Epithelial cell of esophagus (primary cell): Measurements from ENCODE around the gene RNF44.

ENCODE experiments used
- DNase-seq: peaks from one replicate; pipeline ENCODE4 v3.0.0; 2010; ENCODE audit warnings: low read depth
- H3K4me3 ChIP-seq: 2 replicates; pipeline ENCODE4 v1.5.1; 2011; ENCODE audit warnings: mild to moderate bottlenecking, low read length, control low read depth
- TF ChIP-seq, protein P1 (sequence below): IDR thresholded peaks from 2 replicates; pipeline ENCODE4 v1.5.1; 2011; ENCODE audit warnings: low read depth, mild to moderate bottlenecking, low read length, control low read depth, inconsistent platforms; ENCODE audit not compliant: insufficient read depth; ENCODE audit errors: missing control alignments

Gene RNF44

DNA sequence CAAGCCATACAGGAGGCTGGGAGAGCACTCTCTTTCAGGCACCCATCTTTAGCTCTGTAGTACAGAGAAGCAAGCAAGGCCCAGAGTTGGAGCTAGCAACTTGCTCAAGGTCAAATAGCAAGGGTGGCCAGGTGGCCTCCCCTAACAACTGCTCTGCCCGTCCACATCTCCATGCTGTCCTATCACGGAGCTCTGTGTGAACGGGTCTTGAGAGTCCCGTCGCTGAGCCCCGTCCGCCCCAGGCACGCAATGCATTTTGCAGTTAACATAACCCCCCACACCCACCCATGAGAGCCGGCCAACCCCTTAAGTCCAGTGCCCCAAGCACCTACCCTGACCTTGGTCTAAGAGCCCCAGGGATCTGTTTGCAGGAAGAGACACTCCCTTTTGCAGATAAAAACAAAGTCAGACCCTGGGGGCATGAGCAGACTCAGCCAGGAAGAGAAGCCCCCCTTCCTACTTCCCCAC, 1.5 kb downstream of the RNF44 start:
- DNase-seq = no peak
- TF ChIP-seq, protein P1, sequence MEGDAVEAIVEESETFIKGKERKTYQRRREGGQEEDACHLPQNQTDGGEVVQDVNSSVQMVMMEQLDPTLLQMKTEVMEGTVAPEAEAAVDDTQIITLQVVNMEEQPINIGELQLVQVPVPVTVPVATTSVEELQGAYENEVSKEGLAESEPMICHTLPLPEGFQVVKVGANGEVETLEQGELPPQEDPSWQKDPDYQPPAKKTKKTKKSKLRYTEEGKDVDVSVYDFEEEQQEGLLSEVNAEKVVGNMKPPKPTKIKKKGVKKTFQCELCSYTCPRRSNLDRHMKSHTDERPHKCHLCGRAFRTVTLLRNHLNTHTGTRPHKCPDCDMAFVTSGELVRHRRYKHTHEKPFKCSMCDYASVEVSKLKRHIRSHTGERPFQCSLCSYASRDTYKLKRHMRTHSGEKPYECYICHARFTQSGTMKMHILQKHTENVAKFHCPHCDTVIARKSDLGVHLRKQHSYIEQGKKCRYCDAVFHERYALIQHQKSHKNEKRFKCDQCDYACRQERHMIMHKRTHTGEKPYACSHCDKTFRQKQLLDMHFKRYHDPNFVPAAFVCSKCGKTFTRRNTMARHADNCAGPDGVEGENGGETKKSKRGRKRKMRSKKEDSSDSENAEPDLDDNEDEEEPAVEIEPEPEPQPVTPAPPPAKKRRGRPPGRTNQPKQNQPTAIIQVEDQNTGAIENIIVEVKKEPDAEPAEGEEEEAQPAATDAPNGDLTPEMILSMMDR = no peak
- H3K4me3 ChIP-seq = peak overlapping the region; percentile 99

DNA sequence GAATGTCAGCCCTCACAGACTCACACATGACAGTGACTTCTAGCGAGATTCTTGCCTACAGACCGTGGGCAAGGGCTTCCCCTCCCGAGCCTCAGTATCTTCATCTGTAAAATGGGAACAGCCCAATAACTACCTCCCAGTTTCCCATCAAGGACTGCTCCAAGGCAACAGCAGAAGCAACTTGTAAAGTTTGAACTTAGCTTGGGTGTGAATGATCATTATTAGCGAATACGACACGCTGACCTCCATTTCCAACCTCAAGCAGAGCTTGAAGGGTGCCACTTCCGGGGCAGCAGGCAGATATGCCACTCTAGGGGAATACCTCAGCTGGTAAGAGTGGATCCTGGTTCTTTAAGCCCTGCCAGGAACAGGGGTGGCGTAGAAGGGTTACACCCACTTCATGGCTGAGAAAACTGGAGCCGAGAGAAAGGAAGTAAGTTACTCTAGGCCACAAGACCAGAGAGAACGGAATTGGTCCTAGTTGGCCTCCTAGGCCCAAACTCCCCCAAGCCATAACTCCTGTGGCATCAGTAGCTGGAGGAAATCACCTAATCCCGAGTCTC, 2.0 kb downstream of the RNF44 start:
- TF ChIP-seq, protein P1 = no peak
- peak; percentile 56 for DNase-seq
- peak overlapping the region; percentile 99 for H3K4me3 ChIP-seq

DNA sequence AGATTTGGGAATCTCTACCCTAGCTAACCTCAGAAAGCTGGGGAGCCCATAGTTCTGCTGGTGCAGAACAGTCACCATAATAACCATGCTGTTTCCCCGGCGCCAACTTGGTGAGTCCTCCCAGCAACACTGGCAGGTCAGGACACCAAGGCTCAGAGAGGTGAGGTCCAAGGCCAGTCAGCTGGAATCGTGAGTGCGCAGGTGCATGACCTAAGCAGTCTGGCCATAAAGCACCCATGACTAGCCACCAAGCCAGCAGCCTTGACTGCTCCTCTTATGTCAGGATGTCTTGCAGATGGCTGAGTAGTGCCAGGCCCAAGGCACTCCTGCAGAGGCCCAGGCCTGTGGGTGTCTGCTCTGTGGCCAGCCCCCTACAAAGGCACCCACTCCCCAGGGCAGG, 2.6 kb downstream of the RNF44 start:
- TF ChIP-seq, protein P1 = no peak
- no peak for DNase-seq
- H3K4me3 ChIP-seq = peak overlapping the region; percentile 10

DNA sequence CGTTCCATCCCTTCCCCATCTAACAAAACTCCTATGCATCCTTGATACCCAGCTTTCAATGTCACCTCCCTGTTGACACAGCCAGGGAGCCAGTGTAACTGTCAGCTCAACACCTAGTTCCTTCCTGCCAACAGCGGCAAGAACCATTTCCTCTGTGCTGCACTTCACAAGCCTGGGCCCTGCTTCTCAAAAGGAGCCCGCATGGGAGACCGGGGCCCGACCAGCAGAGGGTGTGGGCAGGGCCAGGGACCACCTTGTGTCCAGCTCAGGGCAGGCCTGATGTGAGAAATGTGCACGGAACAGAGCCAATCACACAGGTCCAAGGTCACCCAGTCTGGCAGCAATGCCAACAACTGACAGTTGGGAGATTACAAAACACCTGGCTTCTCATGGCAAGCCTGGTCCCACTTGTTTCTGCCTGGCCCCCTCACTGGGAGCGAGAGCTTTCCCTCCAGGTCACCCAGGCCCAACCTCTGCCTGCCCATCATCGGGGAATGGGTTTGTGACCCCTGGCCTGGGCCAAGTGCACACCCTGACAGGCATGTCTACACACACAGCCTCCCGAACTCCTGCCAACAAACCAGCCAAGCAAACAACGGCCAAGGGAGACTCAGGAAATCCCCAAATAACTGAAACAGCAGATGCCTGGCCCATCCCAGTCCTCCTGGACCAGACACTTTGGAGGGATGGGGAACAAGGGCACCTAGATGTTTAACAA, 3.1 kb downstream of the RNF44 start:
- H3K4me3 ChIP-seq = peak overlapping the region; percentile 10
- TF ChIP-seq, protein P1 = no peak
- peak; percentile 51 for DNase-seq

DNA sequence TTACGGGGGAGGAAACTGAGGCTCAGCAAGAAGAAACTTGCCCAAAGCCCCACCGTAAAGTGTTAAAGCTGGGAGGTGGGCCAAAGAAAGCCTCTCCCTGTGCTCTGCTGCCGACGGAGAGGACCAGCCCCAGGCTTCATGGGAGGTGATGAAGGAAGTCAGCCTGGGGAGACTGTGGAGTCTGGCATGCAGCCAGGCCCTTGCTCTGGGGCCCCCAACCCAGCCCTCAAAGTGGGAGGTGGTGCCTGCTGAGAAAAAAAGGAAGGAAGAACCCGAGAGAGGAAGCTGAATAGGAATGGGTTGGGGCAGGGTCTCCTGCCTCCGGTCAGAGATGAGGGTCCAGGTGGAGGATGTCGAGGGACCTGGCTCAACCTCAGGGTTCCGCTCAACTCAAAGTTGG, 3.8 kb downstream of the RNF44 start:
- DNase-seq = no peak
- H3K4me3 ChIP-seq = no peak overlapping the region
- TF ChIP-seq, protein P1 = no peak

DNA sequence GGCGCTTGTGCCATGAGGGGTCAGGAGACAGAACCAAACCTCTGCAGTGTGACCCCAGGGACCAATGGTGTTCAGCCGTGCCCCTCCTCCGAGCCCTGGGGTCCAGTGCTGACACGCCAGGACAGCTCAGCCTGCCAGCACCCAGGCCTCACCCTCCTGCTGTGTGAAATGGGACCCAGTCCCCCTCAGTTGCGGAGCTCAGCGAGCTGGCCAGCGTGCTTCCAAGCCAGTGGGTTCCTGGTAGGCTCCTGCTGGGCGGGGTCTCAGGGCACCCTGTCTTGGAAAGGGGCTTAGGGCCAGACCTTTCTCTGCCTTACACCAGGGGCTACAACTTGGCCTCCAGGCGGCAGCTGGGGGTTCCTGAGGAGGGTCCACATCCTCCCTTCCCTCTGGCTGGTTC, 4.4 kb downstream of the RNF44 start:
- TF ChIP-seq, protein P1 = no peak
- DNase-seq = no peak
- H3K4me3 ChIP-seq = no peak overlapping the region
